IPS DF 19.7 (cell line): Measurements from ENCODE around the gene DYRK2.

Experiments used
- DNase-seq: peaks from one replicate; pipeline ENCODE4 v3.0.0-alpha.2; 2013; ENCODE audit warnings: low read depth, low spot score

DYRK2 gene

GRCh38 chr12:67645601-67646000, 2.9 kb upstream of the DYRK2 start:
- no peak for DNase-seq

GRCh38 chr12:67646775-67647174, 1.8 kb upstream of the DYRK2 start:
- DNase-seq: no peak

- DNase-seq: no peak
Measured at GRCh38 chr12:67647181-67647798, 1.3 kb upstream of the DYRK2 start.

GRCh38 chr12:67647799-67648520, 585 bp upstream of the DYRK2 start:
- DNase-seq: peak; percentile 56

- no peak for DNase-seq
Measured at GRCh38 chr12:67649261-67649569, 670 bp downstream of the DYRK2 start.

GRCh38 chr12:67649570-67650387, 1.2 kb downstream of the DYRK2 start:
- DNase-seq: no peak

GRCh38 chr12:67650388-67651131, 2.0 kb downstream of the DYRK2 start:
- DNase-seq: no peak

DNA sequence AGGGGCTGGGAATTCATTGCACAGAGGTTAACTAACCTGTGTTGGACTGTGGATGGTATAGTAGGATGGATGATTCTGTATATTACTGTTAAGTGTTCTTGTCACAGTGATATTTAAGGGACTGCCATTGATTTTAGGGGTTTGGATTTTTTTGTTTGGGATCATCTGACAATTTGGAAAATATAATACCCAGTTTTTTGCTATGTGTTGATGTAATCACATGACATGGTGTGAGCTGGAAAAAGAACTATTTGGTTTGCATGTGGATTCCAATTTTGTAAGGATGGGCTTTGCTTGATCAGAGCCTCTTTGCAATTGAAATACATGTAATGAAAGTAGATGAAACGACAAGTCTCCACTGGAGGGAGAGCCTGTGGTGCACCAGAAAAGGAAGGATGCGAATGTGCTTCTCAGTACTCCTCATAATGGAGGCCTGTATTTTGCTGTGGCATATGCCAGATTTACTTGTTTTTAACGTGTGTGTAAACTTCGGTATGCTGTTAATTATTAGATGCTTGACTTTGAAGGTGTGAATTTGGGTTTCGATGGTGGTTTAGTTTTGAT, 2.7 kb downstream of the DYRK2 start:
- no peak for DNase-seq

DNA sequence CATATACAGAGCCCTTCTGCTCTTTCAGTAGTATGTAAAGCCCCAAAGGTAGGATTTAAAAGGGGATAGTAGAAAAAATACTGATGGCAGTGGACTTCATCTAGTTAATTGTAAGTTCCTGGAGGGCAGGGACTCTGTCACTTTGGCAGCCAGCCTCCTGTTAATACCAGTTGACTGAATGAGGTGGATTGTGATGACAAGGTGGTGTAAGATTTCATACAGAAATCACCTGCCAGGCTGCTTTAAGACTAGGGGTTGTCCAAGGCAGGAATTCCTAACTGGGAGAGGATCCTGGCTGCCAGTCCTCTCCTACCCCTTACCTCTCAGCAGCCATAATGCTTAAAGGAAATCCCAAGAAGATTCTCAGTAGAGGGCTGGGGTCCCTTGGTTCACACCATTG, 7.3 kb downstream of the DYRK2 start:
- DNase-seq: no peak

- DNase-seq: no peak
Measured at GRCh38 chr12:67656251-67656650, 7.7 kb downstream of the DYRK2 start.

DNA sequence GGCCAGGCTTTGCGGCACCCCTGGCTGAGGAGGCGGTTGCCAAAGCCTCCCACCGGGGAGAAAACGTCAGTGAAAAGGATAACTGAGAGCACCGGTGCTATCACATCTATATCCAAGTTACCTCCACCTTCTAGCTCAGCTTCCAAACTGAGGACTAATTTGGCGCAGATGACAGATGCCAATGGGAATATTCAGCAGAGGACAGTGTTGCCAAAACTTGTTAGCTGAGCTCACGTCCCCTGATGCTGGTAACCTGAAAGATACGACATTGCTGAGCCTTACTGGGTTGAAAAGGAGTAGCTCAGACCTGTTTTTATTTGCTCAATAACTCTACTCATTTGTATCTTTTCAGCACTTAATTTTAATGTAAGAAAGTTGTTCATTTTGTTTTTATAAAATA, 9.9 kb downstream of the DYRK2 start:
- DNase-seq: no peak

- no peak for DNase-seq
Measured at GRCh38 chr12:67659292-67659691, 10.7 kb downstream of the DYRK2 start.

- no peak for DNase-seq
Measured at GRCh38 chr12:67661311-67662021, 12.9 kb downstream of the DYRK2 start.

DNA sequence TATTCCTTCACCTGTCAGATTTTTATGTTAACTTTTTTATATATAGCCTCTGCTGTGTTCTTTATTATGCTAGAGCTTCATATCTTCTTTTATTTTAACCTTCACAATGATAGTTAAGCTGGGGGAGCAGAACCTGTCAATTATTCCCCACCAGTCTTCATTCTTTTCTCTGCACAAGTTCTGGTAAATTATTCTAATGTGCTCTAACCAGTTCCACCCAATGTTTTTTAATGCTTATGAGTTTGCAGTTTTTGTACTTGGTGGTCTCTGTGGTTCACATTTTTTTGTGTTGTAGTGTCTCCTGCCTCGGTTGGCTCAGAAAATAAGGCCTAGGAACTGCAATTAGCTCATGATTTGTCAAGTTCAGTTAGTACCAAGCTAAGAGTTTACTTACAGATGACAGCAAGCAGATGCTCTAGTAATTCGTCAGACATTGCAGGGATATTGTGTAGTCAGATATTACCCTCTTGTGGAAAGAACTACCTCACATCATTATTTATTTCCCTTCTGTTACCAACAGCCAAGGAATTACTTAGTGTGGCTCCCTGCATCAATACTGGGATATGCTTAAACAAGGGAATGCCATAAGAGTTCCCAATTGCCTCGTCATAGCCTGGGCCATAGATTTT, 14.5 kb downstream of the DYRK2 start:
- no peak for DNase-seq

DNA sequence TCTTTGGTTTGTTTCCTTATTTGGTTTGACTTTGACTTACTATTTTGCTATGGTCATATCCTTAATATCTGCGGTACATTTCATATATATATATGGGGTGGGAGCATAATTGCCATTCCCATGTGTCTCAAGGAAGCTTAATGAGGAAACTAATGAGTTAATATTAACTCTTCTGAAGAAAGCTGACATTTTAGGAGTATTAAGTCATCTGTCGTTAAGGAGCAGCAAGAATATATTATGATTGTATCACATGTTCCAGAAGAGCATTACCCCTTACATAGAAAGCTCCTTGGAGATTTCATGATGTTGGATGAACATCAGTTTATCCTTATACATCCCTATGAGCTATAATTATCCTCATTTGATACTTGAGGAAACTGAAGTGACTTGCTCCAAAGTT, 15.6 kb downstream of the DYRK2 start:
- no peak for DNase-seq

- no peak for DNase-seq
Measured at GRCh38 chr12:67665679-67666078, 17.1 kb downstream of the DYRK2 start.

- DNase-seq: no peak
Measured at GRCh38 chr12:67666605-67667004, 18.1 kb downstream of the DYRK2 start.

- DNase-seq: no peak
Measured at GRCh38 chr12:67667276-67668073, 18.9 kb downstream of the DYRK2 start.

- no peak for DNase-seq
Measured at GRCh38 chr12:67669217-67669933, 20.8 kb downstream of the DYRK2 start.
